GM19328 (cell line): ENCODE measurements around the gene APBB2.

Experiments
- ATAC-seq: cut with Tn5 transposase; IDR thresholded peaks from one replicate; pipeline ENCODE4 v1.9.1; 2021; ENCODE audit warnings: mild to moderate bottlenecking, moderate library complexity; ENCODE audit not compliant: unreplicated experiment

Gene APBB2

DNA sequence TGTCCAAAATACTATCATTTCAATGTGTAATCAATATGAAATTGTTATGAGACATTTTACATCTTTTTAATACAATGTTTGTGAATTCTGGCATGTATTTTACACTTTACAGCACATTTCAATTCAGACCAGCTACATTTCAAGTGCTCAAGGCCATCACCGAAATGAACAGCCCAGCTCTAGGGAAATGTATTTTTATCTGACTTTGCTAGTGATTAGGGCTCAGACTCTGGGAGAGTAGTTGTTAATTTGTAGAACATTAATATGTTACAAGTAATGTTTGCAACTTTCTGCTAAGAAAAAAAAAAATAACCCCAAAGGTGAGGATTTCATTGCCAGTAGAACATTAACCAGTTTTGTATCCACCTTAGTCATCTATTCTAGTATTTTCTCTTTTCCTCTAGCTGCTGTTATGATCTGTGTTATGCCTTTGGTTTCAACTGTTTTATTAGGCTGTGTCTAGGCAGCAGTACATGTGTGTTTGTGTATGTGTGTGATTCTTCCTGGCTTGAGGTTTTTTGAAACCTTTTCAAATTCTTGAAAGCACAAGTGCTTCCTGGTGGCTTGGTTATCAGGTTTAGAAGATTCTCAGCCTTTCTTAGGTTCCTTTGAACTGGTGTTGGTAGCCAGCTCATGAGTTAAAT lies 338.7 kb downstream of the APBB2 start:
- ATAC-seq, result no peak

DNA sequence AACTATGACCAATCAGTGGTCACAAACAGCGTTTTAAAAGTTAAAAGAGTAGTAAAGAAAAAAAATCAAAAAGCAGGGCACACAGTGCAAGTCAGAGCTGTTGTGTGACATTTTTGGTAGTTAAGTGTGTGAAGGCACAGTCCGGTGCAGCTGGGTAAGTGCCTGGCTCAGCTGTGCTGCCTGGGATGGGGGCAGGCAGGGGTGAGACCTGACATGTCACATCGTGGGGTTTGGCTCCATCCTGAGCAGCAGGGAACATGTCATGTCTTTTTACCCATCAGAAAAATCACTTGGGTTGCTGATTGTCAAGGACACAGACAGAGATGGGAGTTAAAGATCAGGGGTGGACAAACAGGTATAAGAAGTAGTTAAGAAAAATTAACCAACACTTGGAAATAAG lies 339.4 kb downstream of the APBB2 start:
- no peak for ATAC-seq

DNA sequence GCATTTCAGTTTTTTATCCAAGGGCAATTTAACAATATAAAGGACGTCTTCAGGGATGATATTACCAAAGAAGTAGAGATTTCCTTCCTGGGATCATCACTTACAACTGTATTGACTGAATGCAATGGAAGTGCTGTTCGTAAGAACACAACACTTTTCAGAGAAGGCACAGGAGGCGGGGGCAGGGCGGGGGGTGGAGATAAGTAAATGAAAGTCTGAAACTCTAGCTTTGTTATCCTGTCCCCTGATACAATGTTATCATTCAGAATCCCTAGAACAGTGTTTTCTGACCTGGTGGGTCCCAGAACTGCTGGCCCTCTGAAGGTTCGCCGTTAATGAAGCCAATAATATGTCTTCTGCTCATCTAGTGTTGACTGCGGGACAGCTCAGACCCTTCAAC lies 340.0 kb downstream of the APBB2 start:
- ATAC-seq, result no peak

DNA sequence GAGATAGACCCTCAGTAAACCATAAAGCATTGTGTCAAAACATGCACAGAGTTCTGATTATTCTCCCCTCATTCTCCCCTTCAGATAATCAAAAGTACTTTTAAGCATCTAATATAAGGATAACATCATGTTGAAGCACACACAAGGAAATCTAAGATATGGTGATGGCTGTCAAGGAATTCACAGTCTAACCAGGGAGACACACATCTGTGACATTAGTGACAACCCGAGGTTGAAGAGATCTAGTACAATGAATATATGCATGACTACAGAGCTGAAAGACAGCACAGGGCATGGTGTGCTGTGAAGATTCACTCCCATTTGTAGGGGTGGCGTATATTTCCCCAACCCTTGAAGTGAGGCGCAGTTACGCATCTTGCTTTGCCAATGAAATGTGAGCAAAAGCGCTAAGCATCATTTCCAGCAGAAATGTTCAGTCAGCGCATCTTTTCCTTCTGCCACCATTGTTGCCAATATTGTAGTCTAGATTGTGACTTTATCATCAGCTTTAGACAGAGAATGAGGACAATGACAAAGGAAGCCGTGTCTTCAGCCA lies 342.6 kb downstream of the APBB2 start:
- ATAC-seq, result no peak

DNA sequence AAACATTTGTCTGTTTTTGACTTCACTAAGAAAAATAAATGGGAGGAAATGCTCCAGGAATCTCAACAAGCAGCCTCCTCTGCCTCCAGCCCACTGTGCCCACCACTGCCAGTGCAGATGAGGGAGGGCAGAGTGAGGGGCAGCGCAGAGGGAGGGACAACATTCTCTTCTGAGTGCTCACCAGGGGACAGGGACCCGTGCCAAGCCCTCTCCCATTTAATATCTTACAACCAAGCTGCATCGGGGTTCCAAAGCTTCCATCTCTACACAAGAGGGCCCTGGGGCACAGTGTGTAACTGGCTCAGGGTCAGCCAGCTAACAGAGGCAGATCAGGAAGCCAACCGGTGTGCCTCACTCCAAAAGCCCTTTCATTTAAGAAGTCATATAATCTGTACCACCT lies 344.2 kb downstream of the APBB2 start:
- ATAC-seq, result no peak

DNA sequence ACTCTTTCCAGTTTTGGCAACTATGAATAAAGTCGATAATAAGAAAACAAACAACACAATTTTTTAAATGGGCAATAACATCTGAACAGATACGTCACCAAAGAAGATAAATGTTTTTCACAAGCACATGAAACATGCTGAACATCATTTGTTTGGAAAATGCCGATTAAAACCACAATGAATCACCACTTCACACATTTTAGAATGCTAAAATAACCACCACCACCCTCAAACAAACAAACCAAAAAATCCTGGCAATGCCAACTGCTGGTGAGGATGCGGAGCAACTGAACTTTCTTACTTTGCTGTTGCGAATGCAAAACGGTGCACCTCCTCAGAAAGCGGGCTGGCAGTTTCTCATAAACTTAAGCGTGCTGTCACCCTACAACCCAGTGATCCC lies 348.6 kb downstream of the APBB2 start:
- no peak for ATAC-seq

DNA sequence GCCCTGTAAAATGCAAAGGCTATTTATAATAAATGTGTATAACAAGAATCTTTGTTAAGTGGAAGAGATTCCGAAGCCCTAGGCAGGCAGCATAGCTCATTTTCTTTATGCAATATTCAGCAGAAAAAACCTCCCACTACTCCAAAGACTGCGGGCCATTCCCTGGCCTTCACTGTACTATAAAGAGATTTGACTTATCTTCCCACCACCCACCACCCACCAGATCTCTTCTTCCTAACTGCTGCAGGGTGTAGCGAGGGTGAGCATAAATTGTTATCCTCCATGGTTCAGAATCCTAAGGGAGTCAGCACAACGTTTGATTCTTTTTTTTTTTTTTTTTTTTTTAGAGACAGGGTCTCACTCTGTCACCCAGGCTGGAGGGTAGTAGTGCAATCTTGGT lies 349.8 kb downstream of the APBB2 start:
- ATAC-seq, result no peak

DNA sequence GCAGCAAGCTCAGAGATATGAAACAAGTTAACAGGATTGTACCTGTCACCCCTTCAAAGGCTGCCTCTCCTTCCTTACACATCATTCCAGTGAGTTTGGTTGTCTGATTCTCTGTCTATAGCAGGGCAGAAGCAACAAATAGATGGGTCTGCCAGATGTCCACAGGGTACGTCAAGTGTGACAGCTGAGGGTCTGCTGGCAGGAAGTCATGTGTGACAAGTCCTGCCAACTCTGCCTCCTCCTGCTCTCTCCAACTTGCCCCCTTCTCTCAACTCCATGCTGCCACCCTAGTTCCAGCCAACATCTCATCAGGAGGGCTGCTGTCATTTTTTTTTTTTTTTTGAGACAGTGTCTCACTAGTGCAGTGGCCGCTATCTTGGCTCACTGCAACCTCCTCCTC lies 355.4 kb downstream of the APBB2 start:
- ATAC-seq, result no peak

DNA sequence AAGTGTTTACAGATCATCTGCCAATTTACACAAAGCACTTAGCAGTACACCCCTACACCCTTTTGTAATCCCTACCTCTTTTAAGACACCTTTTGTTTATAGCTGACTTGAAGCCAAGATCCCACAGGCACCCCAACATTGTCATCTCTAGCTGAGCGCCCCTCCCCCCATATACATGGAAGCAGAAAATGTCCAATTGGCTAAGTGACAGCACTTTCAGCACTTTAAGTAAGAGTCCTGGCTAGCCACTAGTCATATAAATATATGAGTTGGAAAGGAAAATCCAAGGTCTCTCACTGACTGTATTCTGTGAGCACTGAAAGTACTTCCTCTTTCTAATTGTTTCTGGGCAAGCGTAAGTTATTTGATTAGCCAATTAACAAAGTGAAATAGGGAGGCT lies 356.4 kb downstream of the APBB2 start:
- ATAC-seq, result no peak

DNA sequence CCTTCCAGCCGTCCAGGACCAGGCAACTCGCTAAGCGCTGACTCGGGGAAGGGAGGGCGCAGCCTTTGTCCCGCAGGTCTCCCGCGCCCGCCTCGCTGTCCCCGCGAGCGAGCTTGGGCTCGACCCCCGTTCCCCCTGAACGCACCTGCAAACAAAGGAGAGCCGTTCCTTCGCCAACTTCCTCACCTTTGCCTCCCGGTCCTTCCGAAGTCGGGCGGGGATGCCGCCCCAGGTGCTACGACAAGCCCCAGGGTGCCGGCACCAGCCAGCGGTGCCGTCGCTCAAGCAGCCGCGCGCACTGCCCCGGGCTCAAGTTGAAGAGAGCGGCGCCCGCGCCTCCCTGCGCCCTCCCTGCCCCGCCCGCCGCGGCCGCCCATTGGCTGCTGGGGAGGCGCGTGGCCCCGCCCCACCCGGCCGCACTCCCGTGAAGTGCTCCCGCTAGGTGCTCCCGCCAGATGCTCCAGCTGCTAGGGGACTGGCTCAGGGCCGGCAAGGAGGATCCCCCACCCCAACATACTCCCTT lies 357.4 kb downstream of the APBB2 start:
- ATAC-seq, result peak; percentile 82

DNA sequence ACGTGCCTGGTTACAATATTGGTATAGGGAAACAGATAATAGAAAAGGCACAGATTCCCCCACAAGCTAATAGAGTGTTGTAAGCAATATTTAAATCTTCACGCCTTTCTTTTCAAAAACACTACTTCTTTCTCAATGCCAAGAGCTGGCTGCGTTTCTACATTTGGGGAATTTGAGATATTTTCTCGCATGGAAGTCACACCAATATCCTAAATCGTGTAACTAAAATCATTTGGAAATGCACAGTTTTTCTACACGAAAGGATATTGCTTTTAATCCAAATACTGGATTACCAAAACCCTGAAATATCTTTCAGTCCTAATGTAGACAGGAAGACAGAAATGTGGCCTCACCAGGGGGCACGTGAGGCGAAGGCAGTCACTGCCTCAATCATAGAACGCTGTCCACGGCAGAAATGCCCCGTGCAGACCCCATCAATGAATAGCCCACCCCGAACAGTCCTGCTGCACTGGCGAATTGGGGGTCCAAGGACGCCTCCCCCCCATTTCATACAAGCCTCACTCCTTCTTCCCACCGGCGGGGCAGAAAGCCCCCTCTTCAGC lies 358.0 kb downstream of the APBB2 start:
- ATAC-seq, result no peak

DNA sequence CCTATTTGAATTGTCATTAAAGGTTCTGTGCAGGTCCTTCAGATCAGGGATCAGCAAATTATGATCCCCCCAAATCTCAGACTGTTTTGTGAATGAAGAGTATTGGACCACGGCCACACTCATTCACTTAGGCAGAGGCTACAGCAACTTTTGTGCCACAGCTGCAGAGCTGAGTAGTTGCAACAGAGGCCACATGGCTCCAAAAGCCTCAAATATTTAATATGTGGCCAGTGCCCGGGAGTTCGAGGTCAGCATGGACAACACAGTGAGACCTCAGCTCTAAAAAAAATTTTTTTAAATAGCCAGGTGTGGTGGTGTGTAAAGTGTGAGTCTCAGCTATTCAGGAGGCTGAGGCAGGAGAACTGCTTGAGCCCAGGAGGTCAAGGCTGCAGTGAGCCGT lies 363.8 kb downstream of the APBB2 start:
- ATAC-seq, result no peak

DNA sequence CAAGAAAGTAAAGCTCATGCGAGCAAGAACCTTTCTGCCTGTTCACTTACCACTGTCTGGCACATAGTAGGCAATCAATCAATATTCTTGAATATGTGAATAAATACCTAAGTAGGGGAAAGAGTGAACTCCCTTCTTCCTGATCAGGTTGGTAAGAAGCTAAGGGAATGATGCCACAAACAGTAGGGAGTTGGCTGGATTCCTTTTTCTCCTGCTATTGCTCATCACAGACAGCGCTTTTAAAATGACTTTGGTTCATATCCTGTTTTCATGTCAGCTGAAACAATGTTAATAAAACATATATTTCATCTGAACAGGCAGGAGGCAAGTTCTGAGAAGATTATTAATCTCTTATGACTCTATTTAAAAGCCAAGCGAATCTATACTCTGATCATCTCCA lies 365.4 kb downstream of the APBB2 start:
- no peak for ATAC-seq

DNA sequence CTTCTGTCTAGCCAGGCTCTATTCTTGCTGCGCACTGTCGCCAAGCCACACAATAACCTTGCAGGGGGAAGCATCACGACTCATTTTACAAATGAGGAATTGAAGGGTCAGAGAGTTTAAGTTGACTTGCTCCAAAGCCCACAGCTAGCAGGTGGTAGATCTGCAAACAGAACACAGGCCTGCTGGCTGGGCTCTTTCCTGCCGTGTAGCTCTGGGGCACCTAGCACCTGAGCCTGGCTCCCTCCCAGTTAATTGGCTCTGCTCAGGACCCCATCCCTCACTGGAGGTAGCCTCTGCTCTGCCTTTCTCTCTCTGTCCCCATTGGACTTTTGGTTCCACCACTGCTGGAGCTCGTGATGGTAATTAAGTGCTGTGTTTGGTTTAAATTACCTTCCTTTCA lies 366.1 kb downstream of the APBB2 start:
- ATAC-seq, result no peak

DNA sequence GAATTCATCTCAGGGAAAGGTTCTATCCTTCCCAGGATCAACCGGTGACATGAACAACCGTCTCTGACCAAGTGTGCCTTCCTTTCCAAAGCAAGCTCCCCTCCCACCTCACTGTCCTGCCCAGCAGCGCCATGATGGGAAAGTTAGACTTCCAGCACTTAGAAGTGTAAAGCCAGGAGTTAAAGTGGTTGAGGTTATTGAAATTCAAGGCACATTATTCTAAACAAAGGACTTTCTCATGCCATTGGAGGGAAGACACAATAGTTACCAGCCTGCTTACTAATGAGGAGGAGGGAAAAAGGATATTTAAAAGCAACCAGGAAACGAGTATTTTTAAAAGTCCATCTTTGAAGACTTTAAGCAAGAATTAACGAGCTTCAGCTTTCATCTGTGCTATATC lies 367.8 kb downstream of the APBB2 start:
- no peak for ATAC-seq

DNA sequence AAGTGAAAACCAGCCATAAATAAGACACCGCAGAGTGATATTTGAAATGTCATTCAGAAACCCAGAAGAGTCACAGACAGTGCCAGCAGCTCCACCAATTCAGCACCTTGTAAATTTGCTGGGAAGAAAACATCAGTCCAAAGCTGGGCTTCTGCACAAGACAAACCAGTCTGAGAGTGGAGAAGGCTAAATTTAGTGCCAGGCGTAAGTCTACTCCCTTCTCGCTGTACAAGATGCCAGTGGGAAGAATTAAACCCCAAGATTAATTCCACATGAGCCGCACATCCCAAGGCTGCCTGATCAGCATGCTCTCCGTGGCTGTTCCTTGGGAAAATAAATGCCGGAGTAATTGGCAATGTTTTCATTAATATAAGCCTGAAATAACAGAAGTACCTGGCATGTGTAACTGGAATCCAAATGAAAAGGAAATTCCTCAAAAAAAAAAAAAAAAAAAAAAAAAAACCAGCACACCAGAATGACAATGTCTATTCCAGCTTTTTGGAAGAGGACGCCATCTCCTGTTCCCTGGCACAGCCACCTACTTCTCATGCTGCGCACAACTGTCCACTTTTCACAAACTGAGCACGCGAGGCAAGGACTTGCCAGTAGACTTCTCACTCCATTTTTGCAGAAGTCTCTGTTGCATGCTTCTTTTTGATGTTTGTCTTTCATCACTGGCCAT lies 369.0 kb downstream of the APBB2 start:
- ATAC-seq, result no peak

DNA sequence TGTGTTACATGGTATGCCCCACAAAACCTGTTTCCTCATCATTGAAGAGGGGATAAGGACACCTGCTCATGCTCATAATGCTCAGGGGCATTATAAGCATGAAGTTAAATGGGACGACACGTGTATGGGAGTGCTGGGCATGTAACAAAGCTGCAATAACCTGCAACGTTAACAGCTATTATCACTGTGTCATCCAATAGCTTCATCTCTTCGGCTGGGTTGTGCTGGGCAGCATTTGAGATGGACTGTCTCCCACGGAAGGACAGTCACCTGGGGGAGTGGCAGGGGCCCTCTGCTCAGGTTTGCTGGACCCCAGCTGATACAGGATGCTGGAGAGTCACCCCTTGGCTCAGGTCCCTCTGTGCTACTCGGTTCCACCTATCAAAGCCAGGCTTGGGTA lies 370.1 kb downstream of the APBB2 start:
- no peak for ATAC-seq

DNA sequence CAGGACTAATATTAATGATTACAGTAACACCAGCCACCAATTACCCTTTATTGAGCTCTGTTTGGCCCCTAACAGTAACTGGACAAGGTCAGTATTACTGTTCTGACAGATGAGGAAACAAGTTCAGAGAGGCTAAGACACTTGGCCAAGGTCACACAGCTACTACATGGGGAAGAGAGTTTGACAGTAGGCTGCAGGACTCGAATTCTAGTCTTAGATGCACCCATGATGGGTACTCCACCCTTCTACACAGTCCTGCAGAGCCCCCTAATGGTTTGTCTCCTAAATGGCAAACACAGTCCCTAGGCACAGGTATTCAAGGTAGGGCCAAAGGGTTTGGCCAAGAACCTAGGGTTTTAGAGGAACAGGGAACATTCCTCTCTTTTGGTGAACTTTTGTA lies 370.6 kb downstream of the APBB2 start:
- no peak for ATAC-seq

DNA sequence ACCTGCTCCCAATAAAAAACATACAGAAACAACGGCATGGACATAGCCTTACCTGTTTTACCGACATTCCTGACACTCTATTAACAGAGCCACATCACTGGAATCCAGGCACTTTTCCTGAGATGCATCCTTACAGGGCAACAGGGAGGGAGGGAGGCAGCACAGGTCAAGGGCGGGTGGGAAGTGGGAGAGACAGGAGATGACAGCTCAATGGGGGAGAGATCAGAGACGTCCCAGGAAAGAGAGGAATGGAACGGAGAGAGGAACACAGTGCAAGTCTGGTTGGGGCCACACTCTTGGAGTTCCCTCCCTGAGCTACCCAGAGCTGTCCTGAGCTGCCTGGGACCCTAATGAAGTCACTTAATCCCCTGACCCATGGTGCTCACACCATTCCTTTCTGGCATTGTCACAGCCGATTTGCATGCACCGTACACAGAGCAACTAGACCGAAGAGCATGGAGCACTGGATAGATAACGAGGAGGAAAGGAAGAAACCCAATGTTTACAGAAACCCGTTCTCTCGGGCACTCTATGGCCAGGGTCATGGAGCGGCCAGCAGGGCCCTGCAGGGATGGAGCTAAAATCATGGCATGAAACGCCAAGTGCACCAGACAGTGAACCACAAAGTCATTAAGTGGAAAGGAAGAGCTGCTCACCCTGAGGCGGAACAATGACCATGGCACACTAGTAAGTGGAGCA lies 371.5 kb downstream of the APBB2 start:
- ATAC-seq, result no peak

DNA sequence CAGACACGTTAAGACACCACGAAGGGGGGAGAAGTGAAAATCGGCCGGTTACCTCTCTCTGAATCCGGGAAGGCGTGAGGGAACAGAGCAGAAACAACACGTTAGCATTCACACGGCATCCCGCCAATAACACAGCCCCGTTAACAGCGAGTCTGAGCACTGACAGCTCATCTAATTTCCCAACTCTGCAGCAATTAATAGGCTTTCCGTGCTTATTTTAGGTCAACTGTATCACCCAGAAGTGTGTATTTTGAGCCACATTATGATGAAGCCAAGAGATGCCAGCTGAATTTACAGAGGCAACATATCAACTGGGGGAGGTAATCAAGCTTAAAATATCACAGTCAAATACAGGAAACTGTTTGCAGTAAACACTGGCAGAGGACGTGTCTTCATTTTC lies 372.0 kb downstream of the APBB2 start:
- ATAC-seq, result no peak

DNA sequence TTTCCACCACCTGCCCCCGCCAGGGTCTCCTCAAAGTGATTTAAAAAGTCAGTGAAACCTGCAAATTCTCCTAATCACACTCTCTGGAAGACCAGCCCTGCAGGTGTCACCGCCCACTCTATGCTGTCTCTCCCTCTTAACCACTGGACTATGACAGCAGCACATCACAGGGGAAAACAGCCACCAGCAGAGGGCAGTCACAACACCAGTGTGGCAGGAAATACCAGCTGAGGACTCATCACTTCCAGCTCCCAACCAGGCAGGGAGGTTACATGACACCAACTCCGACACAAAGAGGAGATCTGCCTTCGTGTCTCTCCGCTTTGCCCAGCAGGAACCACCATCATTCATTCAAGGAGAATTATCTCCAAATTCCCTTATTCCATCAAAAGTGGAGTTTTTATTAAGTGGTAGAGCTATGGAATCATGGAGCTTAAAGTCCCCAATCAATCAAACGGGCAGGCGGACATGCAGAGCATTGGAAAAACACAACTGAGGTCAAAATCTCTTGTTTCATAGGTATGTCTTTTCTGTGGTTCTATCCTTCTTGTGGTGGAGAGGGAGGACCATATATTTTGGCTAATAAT lies 373.3 kb downstream of the APBB2 start:
- no peak for ATAC-seq
